HL-60 (cell line): ENCODE data around the gene ZBTB7C.

Experiments
- DNase-seq, 2 experiments: peaks; one replicate each; pipeline ENCODE4 v3.0.0-alpha.2; 2010 to 2020; ENCODE audit warnings: low read depth in 1 of 2, low spot score in 1 of 2
- H3K27ac ChIP-seq: fragments of 250-450 bp; sonication (Bioruptor Pico); replicated peaks from 2 replicates; pipeline ENCODE4 v1.5.1; 2020; ENCODE audit warnings: mild to moderate bottlenecking, moderate library complexity
- H3K27me3 ChIP-seq: fragments of 250-450 bp; sonication (Bioruptor Pico); 2 replicates; pipeline ENCODE4 v1.5.1; 2021; ENCODE audit warnings: mild to moderate bottlenecking, moderate library complexity; ENCODE audit not compliant: insufficient read depth, poor library complexity, severe bottlenecking
- H3K4me3 ChIP-seq: replicated peaks from 2 replicates; pipeline ENCODE4 v1.5.1; 2011; ENCODE audit warnings: mild to moderate bottlenecking, control low read depth, low read length; ENCODE audit not compliant: insufficient read depth
- GABPA ChIP-seq: IDR thresholded peaks from 2 replicates; pipeline ENCODE4 v1.6.1; 2012; ENCODE audit warnings: low read depth
- POLR2AphosphoS5 ChIP-seq: IDR thresholded peaks from 2 replicates; pipeline ENCODE4 v1.6.1; 2012; ENCODE audit warnings: low read depth
- REST ChIP-seq: IDR thresholded peaks from 2 replicates; pipeline ENCODE4 v1.6.1; 2012; ENCODE audit warnings: low read depth; ENCODE audit not compliant: insufficient replicate concordance
- SPI1 ChIP-seq: IDR thresholded peaks from 2 replicates; pipeline ENCODE4 v1.6.1; 2012; ENCODE audit warnings: low read depth, mild to moderate bottlenecking, borderline replicate concordance
- TF ChIP-seq, protein P1 (sequence below): IDR thresholded peaks from one replicate; pipeline ENCODE4 v1.5.1; 2011; ENCODE audit warnings: low read length, control low read depth, inconsistent platforms; ENCODE audit not compliant: insufficient read depth

Gene ZBTB7C

DNA sequence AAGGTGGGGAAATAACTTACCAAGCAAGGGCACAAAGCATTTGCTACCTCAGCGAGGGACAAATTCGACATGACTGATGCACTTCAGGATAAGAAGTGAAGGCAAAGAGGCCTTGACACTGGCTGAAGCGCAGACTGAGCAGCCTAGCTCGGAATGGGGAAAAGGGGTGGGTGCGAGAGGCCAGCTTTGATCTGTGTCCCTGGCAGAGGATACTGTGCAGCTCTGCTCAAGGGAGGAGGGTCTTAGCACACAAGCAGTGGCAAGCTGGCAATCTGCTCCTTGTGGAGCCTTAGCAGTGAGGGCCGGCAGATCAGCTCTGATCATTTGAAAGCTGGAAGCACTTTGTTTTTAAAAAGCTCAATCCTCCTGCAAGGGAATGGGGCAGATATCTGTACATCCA lies 222.3 kb downstream of the ZBTB7C start:
- H3K4me3 ChIP-seq = no peak overlapping the region
- peaks cover 16% of the 10 kb centered on the region for H3K27me3 ChIP-seq
- TF ChIP-seq GABPA = no peak
- TF ChIP-seq POLR2AphosphoS5 = no peak
- TF ChIP-seq, protein P1, sequence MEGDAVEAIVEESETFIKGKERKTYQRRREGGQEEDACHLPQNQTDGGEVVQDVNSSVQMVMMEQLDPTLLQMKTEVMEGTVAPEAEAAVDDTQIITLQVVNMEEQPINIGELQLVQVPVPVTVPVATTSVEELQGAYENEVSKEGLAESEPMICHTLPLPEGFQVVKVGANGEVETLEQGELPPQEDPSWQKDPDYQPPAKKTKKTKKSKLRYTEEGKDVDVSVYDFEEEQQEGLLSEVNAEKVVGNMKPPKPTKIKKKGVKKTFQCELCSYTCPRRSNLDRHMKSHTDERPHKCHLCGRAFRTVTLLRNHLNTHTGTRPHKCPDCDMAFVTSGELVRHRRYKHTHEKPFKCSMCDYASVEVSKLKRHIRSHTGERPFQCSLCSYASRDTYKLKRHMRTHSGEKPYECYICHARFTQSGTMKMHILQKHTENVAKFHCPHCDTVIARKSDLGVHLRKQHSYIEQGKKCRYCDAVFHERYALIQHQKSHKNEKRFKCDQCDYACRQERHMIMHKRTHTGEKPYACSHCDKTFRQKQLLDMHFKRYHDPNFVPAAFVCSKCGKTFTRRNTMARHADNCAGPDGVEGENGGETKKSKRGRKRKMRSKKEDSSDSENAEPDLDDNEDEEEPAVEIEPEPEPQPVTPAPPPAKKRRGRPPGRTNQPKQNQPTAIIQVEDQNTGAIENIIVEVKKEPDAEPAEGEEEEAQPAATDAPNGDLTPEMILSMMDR = no peak
- no peak for TF ChIP-seq SPI1
- TF ChIP-seq REST = no peak
- no peak overlapping the region for H3K27ac ChIP-seq
- no peak for DNase-seq

GRCh38 chr18:48186131-48186766 lies 222.9 kb downstream of the ZBTB7C start:
- TF ChIP-seq REST (no peak), GABPA (no peak), SPI1 (no peak), POLR2AphosphoS5 (no peak)
- TF ChIP-seq, protein P1 = no peak
- H3K27me3 ChIP-seq = peaks cover 16% of the 10 kb centered on the region
- H3K4me3 ChIP-seq = no peak overlapping the region
- no peak for DNase-seq
- no peak overlapping the region for H3K27ac ChIP-seq

DNA sequence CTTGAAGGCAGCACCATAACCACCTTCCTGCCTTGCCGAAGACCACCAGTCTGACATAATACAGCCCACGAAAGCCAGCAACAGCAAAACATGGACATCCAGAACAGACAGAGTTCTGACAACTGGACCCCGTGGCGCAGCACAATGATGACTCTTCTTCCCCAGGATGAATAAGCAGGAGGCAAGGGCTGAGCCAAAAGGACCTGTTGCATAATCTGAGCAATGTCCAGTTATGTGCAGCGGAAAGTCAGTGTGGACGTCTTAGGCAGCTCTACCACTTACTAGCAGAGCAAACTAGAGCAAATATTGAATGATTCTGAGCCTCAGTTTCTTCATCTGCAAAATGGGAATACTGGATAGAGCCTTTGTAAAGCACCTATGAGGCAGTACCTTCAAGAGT lies 225.1 kb downstream of the ZBTB7C start:
- TF ChIP-seq, protein P1 = no peak
- no peak for TF ChIP-seq GABPA
- no peak for TF ChIP-seq POLR2AphosphoS5
- TF ChIP-seq SPI1 = no peak
- TF ChIP-seq REST = no peak
- no peak for DNase-seq
- peaks cover 13% of the 10 kb centered on the region for H3K27me3 ChIP-seq

More for the DNA sequence above, 225.1 kb downstream of the ZBTB7C start:
- Histone ChIP-seq H3K4me3 (no peak overlapping the region), H3K27ac (no peak overlapping the region)
